Tibial artery (tissue), 4 donors: Measurements from ENCODE around the gene THPO.

ENCODE experiments used
- DNase-seq, 2 donors: peaks; one replicate each; pipeline ENCODE4 v3.0.0-alpha.2; 2019
- H3K27ac ChIP-seq, 2 donors: fragments of 200-600 bp; sonication (generic) in 1 of 2; 1 replicate in 1 of 2; 2 replicates in 1 of 2; pipeline ENCODE4 v1.5.1; 2018 to 2019; ENCODE audit warnings: mild to moderate bottlenecking in 1 of 2
- H3K27me3 ChIP-seq, 2 donors: fragments of 200-600 bp; sonication (generic) in 1 of 2; one replicate each; pipeline versions ENCODE4 v1.5.1 to v1.6.0; 2016 to 2019
- H3K36me3 ChIP-seq, 3 donors: fragments of 200-600 bp; sonication (generic) in 2 of 3; one replicate each; pipeline ENCODE4 v1.5.1; 2016 to 2019; ENCODE audit warnings: mild to moderate bottlenecking in 2 of 3
- H3K4me1 ChIP-seq, 4 donors: fragments of 200-600 bp; sonication (generic) in 2 of 4; 1 replicate in 3 of 4; 2 replicates in 1 of 4; pipeline ENCODE4 v1.5.1; 2016 to 2019
- H3K4me3 ChIP-seq, 2 donors: fragments of 200-600 bp; sonication (generic) in 1 of 2; 1 replicate in 1 of 2; 2 replicates in 1 of 2; pipeline ENCODE4 v1.5.1; 2018 to 2019; ENCODE audit warnings: mild to moderate bottlenecking in 2 of 2
- H3K9me3 ChIP-seq, 3 donors: fragments of 200-600 bp; sonication (generic) in 1 of 3; one replicate each; pipeline ENCODE4 v1.5.1; 2016 to 2019
- intact Hi-C: fragments of 100-400 bp; cut with DNase I; formaldehyde crosslinking; loops from one replicate; pipeline ENCODE4 v1.15.0; 2023; ENCODE audit warnings: low total_unique reads
- TF ChIP-seq, protein P1 (sequence below), 2 experiments: fragments of 200-600 bp in 1 of 2; fragments of 450-650 bp in 1 of 2; IDR thresholded peaks; one replicate each; pipeline ENCODE4 v1.5.1; 2017 to 2019; ENCODE audit warnings: antibody characterized with exemption in 2 of 2, mild to moderate bottlenecking in 1 of 2, moderate library complexity in 1 of 2

Gene THPO

DNA sequence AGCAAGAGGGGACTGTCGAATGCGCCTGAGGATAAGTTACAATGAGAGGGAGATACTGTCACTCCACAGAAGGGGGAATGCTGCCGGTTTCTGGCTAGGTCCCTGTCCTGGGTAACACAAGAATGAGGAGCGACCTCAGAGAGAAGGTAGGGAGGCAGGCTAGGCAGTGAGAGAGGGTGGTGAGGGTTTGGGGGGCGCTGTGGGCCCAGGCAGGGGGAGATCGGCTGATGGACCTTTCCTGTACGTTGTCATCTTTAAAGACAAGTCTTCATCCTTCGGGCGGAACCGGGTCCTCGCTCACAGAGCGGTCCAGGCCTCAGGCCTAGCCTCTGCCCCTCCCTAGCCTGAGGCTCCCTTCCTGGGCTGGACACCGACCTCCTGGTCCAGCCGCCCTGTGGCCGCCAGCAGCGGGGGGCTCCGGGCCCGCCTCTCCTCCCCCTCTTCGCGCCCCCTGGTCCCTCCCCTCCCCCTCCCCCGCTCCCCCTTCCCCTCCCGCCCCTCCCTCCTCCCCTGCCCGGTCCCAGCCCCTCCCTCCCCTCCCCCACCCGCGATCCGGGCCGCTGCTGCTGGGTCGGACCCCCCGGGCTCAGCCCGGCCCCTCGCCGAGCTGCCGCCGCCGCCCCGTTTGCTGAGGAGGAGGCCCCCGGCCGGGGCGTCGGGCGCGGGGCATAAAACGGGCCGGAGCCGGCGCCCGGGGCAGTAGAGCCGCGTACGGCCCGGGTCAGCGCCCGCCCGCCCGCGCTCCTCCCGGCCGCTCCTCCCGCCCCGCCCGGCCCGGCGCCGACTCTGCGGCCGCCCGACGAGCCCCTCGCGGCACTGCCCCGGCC is 1.6 kb upstream of the THPO start, which contains the start of gene CHRD:
Gene CHRD (plus strand): TSS at position 697 of the 827 bp plus-strand sequence. CDS start 265 bp downstream, outside the sequence.
- DNase-seq = peak in 1 of 2 donors; percentile 64
- peaks cover 0 to 21% (median 16%) of the 10 kb centered on the region in 4 donors for H3K4me1 ChIP-seq
- intact Hi-C loops = loop anchor here (10.0 kb wide), 1 partner anchor 165 kb away; no protein-coding TSS in a partner anchor

DNA sequence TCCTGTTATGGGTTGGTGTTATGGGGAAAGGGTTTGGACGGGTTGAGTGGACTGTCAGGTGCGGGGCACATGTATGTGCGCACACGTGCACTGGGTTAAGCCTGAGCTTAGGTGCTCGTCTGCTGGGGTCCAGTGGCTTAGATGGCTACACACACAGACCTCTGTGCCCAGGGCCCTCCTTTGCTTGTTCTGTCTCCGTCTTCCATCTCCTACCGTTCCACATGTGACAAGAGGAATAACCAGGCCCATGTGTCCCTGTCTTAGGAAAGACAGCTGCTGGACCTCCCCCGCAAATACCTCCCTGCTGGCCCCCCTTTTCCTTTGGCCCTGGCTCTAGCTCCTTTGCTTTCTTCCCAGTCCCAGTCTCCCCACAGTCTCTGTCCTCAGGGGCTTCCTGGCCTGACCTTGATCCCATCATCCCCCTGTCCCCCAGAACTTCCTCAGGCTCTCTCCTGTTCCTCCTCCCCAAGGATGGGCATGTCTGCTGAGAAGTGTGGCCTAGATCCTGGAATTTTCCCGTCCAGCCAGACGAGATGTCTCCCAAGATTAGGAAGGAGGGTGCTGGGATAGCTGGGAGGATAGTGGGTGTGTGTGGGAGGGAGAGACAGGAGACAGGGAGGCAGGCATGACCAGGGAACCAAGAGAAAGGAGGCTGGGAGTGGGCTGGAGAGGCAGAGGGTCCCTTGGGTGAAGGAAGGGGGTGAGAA is 797 bp upstream of the THPO start:
- H3K9me3 ChIP-seq = no peaks in the 10 kb centered on the region
- H3K4me1 ChIP-seq = peaks cover 0 to 21% (median 16%) of the 10 kb centered on the region in 4 donors
- H3K36me3 ChIP-seq = no peaks in the 10 kb centered on the region
- TF ChIP-seq, protein P1, sequence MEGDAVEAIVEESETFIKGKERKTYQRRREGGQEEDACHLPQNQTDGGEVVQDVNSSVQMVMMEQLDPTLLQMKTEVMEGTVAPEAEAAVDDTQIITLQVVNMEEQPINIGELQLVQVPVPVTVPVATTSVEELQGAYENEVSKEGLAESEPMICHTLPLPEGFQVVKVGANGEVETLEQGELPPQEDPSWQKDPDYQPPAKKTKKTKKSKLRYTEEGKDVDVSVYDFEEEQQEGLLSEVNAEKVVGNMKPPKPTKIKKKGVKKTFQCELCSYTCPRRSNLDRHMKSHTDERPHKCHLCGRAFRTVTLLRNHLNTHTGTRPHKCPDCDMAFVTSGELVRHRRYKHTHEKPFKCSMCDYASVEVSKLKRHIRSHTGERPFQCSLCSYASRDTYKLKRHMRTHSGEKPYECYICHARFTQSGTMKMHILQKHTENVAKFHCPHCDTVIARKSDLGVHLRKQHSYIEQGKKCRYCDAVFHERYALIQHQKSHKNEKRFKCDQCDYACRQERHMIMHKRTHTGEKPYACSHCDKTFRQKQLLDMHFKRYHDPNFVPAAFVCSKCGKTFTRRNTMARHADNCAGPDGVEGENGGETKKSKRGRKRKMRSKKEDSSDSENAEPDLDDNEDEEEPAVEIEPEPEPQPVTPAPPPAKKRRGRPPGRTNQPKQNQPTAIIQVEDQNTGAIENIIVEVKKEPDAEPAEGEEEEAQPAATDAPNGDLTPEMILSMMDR (IDR thresholded peaks at IDR 0.05) = no peak
- peak in 1 of 2 donors; percentile 57 for DNase-seq
- H3K27me3 ChIP-seq = peaks cover 0 to 3% of the 10 kb centered on the region in 2 donors
- no peak overlapping the region for H3K4me3 ChIP-seq
- intact Hi-C loops = loop anchor here (10.0 kb wide), 1 partner anchor 166 kb away; no protein-coding TSS in a partner anchor
- H3K27ac ChIP-seq = peak overlapping the region; percentile 67 to 72

More for the DNA sequence above, 1.6 kb upstream of the THPO start, which contains the start of gene CHRD:
- H3K36me3 ChIP-seq = no peaks in the 10 kb centered on the region
- no peaks in the 10 kb centered on the region for H3K9me3 ChIP-seq
- H3K27me3 ChIP-seq = peaks cover 0 to 3% of the 10 kb centered on the region in 2 donors
- TF ChIP-seq, protein P1 (IDR thresholded peaks at IDR 0.05) = no peak
- peak within 1 kb of the TSS; percentile 67 to 72 for H3K27ac ChIP-seq
- H3K4me3 ChIP-seq = peak within 1 kb of the TSS; percentile 58 to 69

DNA sequence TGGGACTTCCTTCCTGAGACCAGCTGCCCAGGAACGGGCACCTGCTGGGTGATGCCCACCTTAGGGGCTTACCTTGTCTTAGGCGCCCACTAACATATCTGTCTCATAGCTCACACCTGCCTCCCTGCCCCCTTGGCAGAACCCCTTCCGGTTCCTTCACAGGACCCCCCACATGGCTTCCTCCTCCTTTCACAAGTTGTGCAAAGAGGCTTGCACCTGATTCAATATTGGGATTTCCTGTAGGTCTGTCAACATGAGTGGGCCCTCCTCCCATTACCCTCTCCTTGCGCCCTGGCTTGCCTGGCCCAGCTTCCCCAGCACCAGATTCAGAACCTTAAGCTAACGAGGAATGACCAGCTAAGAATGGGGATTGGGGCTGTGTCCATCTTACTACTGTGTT is 633 bp downstream of the THPO start:
- Histone ChIP-seq H3K27ac (no peak overlapping the region), H3K27me3 (peaks cover 0 to 3% of the 10 kb centered on the region in 2 donors), H3K36me3 (no peaks in the 10 kb centered on the region), H3K4me1 (peaks cover 0 to 24% (median 16%) of the 10 kb centered on the region in 4 donors), H3K9me3 (no peaks in the 10 kb centered on the region), H3K4me3 (no peak overlapping the region)
- TF ChIP-seq, protein P1 (IDR thresholded peaks at IDR 0.05) = no peak
- no peak for DNase-seq
- intact Hi-C loops = loop anchor here (10.0 kb wide), 1 partner anchor 167 kb away; no protein-coding TSS in a partner anchor

DNA sequence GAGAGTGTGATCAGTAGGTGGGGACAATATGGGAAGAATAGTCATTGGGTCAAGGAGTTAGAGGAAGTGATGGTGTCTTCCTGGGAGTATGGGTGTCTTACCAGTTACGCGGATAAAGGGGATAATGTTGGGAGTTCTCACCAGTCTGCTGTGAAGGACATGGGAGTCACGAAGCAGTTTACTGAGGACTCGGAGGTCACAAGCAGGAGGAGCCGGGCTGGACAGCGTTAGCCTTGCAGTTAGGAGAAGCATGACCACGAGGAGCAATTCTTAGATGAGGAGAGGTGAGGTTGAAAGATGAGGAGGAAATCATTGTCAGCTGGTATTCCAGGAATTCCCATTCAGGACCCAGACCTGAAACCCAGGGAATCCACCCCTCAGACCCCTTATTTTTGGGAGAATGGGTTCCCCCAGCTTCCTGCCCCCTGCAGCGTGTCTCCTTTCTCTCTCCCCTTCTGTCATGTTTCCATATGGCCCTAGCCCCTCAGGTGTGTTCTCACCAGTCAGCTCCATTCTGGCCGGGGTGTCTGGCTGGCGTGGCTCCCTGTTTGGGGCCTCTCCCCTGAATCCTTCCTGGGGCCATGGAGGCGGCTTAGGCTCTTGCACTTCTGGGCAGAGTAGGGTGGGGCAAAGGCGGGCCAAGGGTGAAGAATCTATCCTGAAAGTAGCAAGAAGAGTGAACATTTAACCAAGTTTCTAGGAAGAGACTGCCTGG is 2.1 kb downstream of the THPO start:
- H3K36me3 ChIP-seq = no peaks in the 10 kb centered on the region
- intact Hi-C loops = loop anchor here (10.0 kb wide), 1 partner anchor 169 kb away; no protein-coding TSS in a partner anchor
- no peak overlapping the region for H3K27ac ChIP-seq
- TF ChIP-seq, protein P1 (IDR thresholded peaks at IDR 0.05) = no peak
- peaks cover 0 to 23% (median 11%) of the 10 kb centered on the region in 4 donors for H3K4me1 ChIP-seq
- H3K27me3 ChIP-seq = peaks cover 0 to 3% of the 10 kb centered on the region in 2 donors
- H3K4me3 ChIP-seq = no peak overlapping the region
- H3K9me3 ChIP-seq = no peaks in the 10 kb centered on the region
- DNase-seq = no peak

DNA sequence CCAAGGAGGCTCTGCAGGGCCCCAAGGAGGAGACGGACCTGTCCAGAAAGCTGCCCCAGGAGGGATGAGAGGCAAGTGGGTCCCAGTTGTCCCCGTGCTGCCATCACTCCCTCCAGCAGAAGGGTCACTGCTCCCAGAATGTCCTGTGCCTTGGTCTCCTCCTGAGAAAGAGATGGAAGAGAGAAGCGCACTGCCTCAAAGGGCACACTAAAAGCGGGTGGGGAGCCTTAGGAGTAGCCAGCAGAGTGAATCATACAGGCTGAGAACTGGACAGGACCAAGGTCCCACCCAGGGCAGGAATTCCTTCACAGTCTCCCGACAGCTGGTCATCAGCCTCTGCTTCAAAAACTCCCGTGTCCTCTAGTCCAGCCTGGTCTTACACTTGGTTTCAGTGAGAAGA is 4.6 kb downstream of the THPO start:
- DNase-seq = peak in 1 of 2 donors; percentile 49
- H3K36me3 ChIP-seq = no peaks in the 10 kb centered on the region
- no peak overlapping the region for H3K27ac ChIP-seq
- intact Hi-C loops = loop anchor here (5.0 to 10.0 kb wide), 3 partner anchors 94 to 171 kb away; no protein-coding TSS in a partner anchor
- no peak overlapping the region for H3K4me3 ChIP-seq
- H3K9me3 ChIP-seq = no peaks in the 10 kb centered on the region
- TF ChIP-seq, protein P1 (IDR thresholded peaks at IDR 0.05) = no peak
- peaks cover 0 to 3% of the 10 kb centered on the region in 2 donors for H3K27me3 ChIP-seq
- H3K4me1 ChIP-seq = peaks cover 0 to 34% (median 18%) of the 10 kb centered on the region in 4 donors
